IMR-90 (cell line): Measurements from ENCODE around the gene WHRN. TPM values are rescaled to one million over a fixed set of nuclear protein-coding genes. Genes with fewer than 3 reads are reported as not detected.

ENCODE experiments used
- ATAC-seq: fragments of 200-7000 bp; cut with Tn5 transposase; 2 replicates; pipeline ENCODE4 v1.9.1; 2020; ENCODE audit warnings: low read depth, mild to moderate bottlenecking, moderate library complexity
- BruUV-seq: library from RNA; stranded (reverse); fragments of 400-500 nt; replicated peaks from 2 replicates; lab custom pipeline; 2021; lab: Mats Ljungman, UMichigan
- CTCF ChIA-PET: fragments of 300-600 bp; formaldehyde crosslinking; extraction: SDS; loops from one replicate; lab custom pipeline; 2021; ENCODE audit warnings: antibody characterized with exemption; lab: Yijun Ruan, JAX
- POLR2A ChIA-PET: fragments of 300-600 bp; sonication (Branson Sonifier 250); formaldehyde crosslinking; loops from one replicate; lab custom pipeline; 2022; ENCODE audit warnings: antibody characterized with exemption; ENCODE audit not compliant: unreplicated experiment; lab: Charles Lee
- DNase-seq: peaks from one replicate; pipeline ENCODE4 v3.0.0; 2013
- H2AFZ ChIP-seq: replicated peaks from 2 replicates; pipeline ENCODE3; 2013; ENCODE audit warnings: low read length, mild to moderate bottlenecking; ENCODE audit not compliant: poor library complexity
- H2AK5ac ChIP-seq: 2 replicates; pipeline ENCODE4 v1.6.1; 2013; ENCODE audit warnings: low read depth, low read length, inconsistent platforms
- H2AK9ac ChIP-seq: replicated peaks from 2 replicates; pipeline ENCODE3; 2013; ENCODE audit warnings: mild to moderate bottlenecking, low read depth, low read length, moderate library complexity; ENCODE audit not compliant: poor library complexity
- H2BK120ac ChIP-seq: 2 replicates; pipeline ENCODE4 v1.6.1; 2013; ENCODE audit warnings: low read depth, low read length, inconsistent platforms
- H2BK15ac ChIP-seq: 3 replicates; pipeline ENCODE4 v1.6.1; 2013; ENCODE audit warnings: low read depth, low read length, inconsistent platforms
- H2BK20ac ChIP-seq: 2 replicates; pipeline ENCODE4 v1.6.1; 2013; ENCODE audit warnings: low read depth, mild to moderate bottlenecking, inconsistent platforms, low read length, moderate library complexity
- H2BK5ac ChIP-seq: 2 replicates; pipeline ENCODE4 v1.6.1; 2013; ENCODE audit warnings: mild to moderate bottlenecking, low read depth, low read length, inconsistent platforms; ENCODE audit not compliant: poor library complexity, severe bottlenecking
- H3K14ac ChIP-seq: replicated peaks from 2 replicates; pipeline ENCODE4 v1.6.1; 2013; ENCODE audit warnings: low read depth, low read length, inconsistent platforms
- H3K18ac ChIP-seq: 2 replicates; pipeline ENCODE4 v1.6.1; 2013; ENCODE audit warnings: low read depth, low read length, control low read depth
- H3K23ac ChIP-seq: 2 replicates; pipeline ENCODE4 v1.6.1; 2013; ENCODE audit warnings: low read depth, low read length, inconsistent platforms
- H3K27ac ChIP-seq: 2 replicates; pipeline ENCODE4 v1.5.1; 2013; ENCODE audit warnings: mild to moderate bottlenecking, control low read depth, low read length; ENCODE audit not compliant: insufficient read depth
- H3K27me3 ChIP-seq: 2 replicates; pipeline ENCODE4 v1.6.1; 2013; ENCODE audit warnings: low read length; ENCODE audit not compliant: control insufficient read depth, insufficient read depth
- H3K36me3 ChIP-seq: 2 replicates; pipeline ENCODE4 v1.6.1; 2013; ENCODE audit warnings: low read length, mixed read lengths; ENCODE audit not compliant: control insufficient read depth, insufficient read depth
- H3K4ac ChIP-seq: 2 replicates; pipeline ENCODE4 v1.6.1; 2013; ENCODE audit warnings: low read depth, low read length, inconsistent platforms
- H3K4me1 ChIP-seq: 2 replicates; pipeline ENCODE4 v1.6.1; 2013; ENCODE audit warnings: low read length, mixed read lengths; ENCODE audit not compliant: control insufficient read depth, insufficient read depth
- H3K4me2 ChIP-seq: 2 replicates; pipeline ENCODE4 v1.6.1; 2013; ENCODE audit warnings: low read depth, mild to moderate bottlenecking, control low read depth, low read length, moderate library complexity
- H3K4me3 ChIP-seq: 2 replicates; pipeline ENCODE4 v1.5.1; 2013; ENCODE audit warnings: low read depth, mild to moderate bottlenecking, control low read depth, low read length, moderate library complexity; ENCODE audit not compliant: insufficient read depth
- H3K56ac ChIP-seq: 2 replicates; pipeline ENCODE4 v1.6.1; 2013; ENCODE audit warnings: low read length, inconsistent platforms; ENCODE audit not compliant: insufficient read depth; ENCODE audit errors: extremely low read depth
- H3K79me1 ChIP-seq, 2 experiments: 2 replicates each; pipeline ENCODE4 v1.6.1; 2013; ENCODE audit warnings: low read length in 2 of 2, inconsistent platforms in 1 of 2, low read depth in 1 of 2
- H3K9ac ChIP-seq: 2 replicates; pipeline ENCODE4 v1.6.1; 2013; ENCODE audit warnings: low read depth, low read length, control low read depth
- H3K9me1 ChIP-seq: 2 replicates; pipeline ENCODE4 v1.6.1; 2013; ENCODE audit warnings: low read length, inconsistent platforms; ENCODE audit not compliant: insufficient read depth
- H3K9me3 ChIP-seq: 2 replicates; pipeline ENCODE4 v1.6.1; 2013; ENCODE audit warnings: low read length; ENCODE audit not compliant: control insufficient read depth, insufficient read depth
- H4K20me1 ChIP-seq: 2 replicates; pipeline ENCODE4 v1.6.1; 2013; ENCODE audit warnings: low read length, inconsistent platforms; ENCODE audit not compliant: insufficient read depth
- H4K5ac ChIP-seq: 2 replicates; pipeline ENCODE4 v1.6.1; 2013; ENCODE audit warnings: mild to moderate bottlenecking, low read depth, low read length, control low read depth
- H4K8ac ChIP-seq, 2 experiments: 2 replicates each; pipeline ENCODE4 v1.6.1; 2013; ENCODE audit warnings: low read depth in 2 of 2, low read length in 2 of 2, control low read depth in 1 of 2, inconsistent platforms in 1 of 2
- H4K91ac ChIP-seq: 2 replicates; pipeline ENCODE4 v1.6.1; 2013; ENCODE audit warnings: low read depth, low read length, inconsistent platforms; ENCODE audit not compliant: insufficient read depth
- BHLHE40 ChIP-seq: fragments of 150-350 bp; IDR thresholded peaks from 2 replicates; pipeline ENCODE4 v1.6.1; 2016; ENCODE audit warnings: mild to moderate bottlenecking, low read depth, low read length
- CEBPB ChIP-seq: IDR thresholded peaks from 2 replicates; pipeline ENCODE4 v1.6.1; 2012; ENCODE audit warnings: low read depth, low read length, improper control_type of control experiment
- MAZ ChIP-seq: IDR thresholded peaks from 2 replicates; pipeline ENCODE4 v1.6.1; 2012; ENCODE audit warnings: low read depth, mild to moderate bottlenecking, low read length, improper control_type of control experiment, moderate library complexity, borderline replicate concordance
- MXI1 ChIP-seq: IDR thresholded peaks from 2 replicates; pipeline ENCODE4 v1.6.1; 2012; ENCODE audit warnings: low read depth, mild to moderate bottlenecking, low read length, moderate library complexity, borderline replicate concordance
- POLR2A ChIP-seq: IDR thresholded peaks from 2 replicates; pipeline ENCODE4 v1.6.1; 2012; ENCODE audit warnings: mild to moderate bottlenecking, low read depth, low read length
- WGBS, 2 experiments: methylation state at CpG; one replicate each; pipeline versions ENCODE4 v1.1.5 to v1.1.7; 2013; ENCODE audit warnings: missing lambda C conversion rate in 2 of 2; ENCODE audit not compliant: insufficient read length in 1 of 2; ENCODE audit errors: extremely low coverage in 2 of 2; 5-methylcytosine and 5-hydroxymethylcytosine counted together
- dilution Hi-C: fragments of 300-500 bp; cut with HindIII; formaldehyde crosslinking; loops from one replicate; pipeline ENCODE4 v1.14.3; 2018; ENCODE audit warnings: low sequenced_read_pairs; ENCODE audit not compliant: unreplicated experiment
- in situ Hi-C: fragments of 300-500 bp; cut with MboI; formaldehyde crosslinking; loops from 3 replicates; pipeline ENCODE4 v1.14.3; 2019; ENCODE audit warnings: low sequenced_read_pairs, inconsistent platforms, mixed read lengths
- intact Hi-C: fragments of 100-400 bp; cut with micrococcal nuclease; formaldehyde crosslinking; loops from 2 replicates; pipeline ENCODE4 v1.10.0; 2022
- polyA plus RNA-seq, 3 experiments: library from polyadenylated mRNA; depleted of rRNA; stranded (reverse); fragments of >200 nt; gene quantifications; 2 replicates each; pipeline ENCODE4 v1.2.3, GENCODE V29; 2012; ENCODE audit warnings: low replicate concordance in 1 of 3
- total RNA-seq: library from RNA; depleted of rRNA; stranded (reverse); fragments of >200 nt; gene quantifications from 2 replicates; pipeline ENCODE4 v1.2.3, GENCODE V29; 2012
- TF ChIP-seq, protein P1 (sequence below): fragments of 150-350 bp; IDR thresholded peaks from 2 replicates; pipeline ENCODE4 v1.6.1; 2016; ENCODE audit warnings: low read depth, mild to moderate bottlenecking, low read length, moderate library complexity, borderline replicate concordance
- TF ChIP-seq, protein P2 (sequence below): fragments of 150-350 bp; IDR thresholded peaks from 2 replicates; pipeline ENCODE4 v1.6.1; 2017; ENCODE audit warnings: mild to moderate bottlenecking, antibody characterized with exemption, low read length, low read depth

WHRN gene
- total and polyA plus RNA-seq, 2 of the 4 experiments (the other 2 are of a cell fraction), result 0.18 to 2.6 TPM

DNA sequence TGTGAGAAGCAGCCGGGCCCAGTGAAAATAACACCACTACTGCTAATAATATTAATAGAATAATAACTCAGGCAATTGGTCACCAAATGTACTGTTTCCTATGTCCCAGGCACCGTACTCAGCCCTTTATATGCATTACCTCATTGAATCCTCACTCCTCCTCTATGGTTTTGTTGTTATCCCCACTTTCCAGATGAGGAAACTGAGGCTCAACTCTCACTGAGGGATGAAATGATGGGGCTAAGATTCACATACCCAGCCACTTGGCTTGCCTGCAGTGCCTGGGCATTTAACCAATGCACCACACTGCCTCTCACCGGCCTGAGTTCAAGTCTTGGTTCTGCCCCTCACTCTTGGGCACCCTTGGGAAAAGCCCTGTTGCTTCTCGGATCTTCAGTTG, 34.1 kb downstream of the WHRN start:
- peaks cover 2% of the 10 kb centered on the region; the same call in 1 of the 2 replicates for H3K27me3 ChIP-seq
- no peak overlapping the region for H4K91ac ChIP-seq
- H3K36me3 ChIP-seq, result no peaks in the 10 kb centered on the region; the same call in 1 of the 2 replicates
- H2BK120ac ChIP-seq, result no peak overlapping the region
- H4K5ac ChIP-seq, result no peak overlapping the region
- no peaks in the 10 kb centered on the region for H4K20me1 ChIP-seq
- no peak for ATAC-seq
- H4K8ac ChIP-seq, result no peak overlapping the region
- in situ Hi-C loops (no loop called here), dilution Hi-C loops (no loop called here), intact Hi-C loops (no loop called here)
- H2BK15ac ChIP-seq, result no peak overlapping the region
- H2BK5ac ChIP-seq, result no peak overlapping the region
- H2AK5ac ChIP-seq, result no peak overlapping the region
- H3K4me3 ChIP-seq, result no peak overlapping the region
- 100% methylated on average over 2 of the region's 4 CpGs; no CpG with 5 or more reads in 1 of the 2 experiments for WGBS, 2 experiments
- no peak overlapping the region for H3K23ac ChIP-seq
- H2AFZ ChIP-seq, result no peak overlapping the region
- no peak overlapping the region for H3K14ac ChIP-seq
- no peaks in the 10 kb centered on the region; the same call in 1 of the 2 replicates for H3K9me1 ChIP-seq
- H3K79me1 ChIP-seq, result no peaks in the 10 kb centered on the region; a peak in 1 of 4 replicates
- BruUV-seq, result no TSS peak
- H3K9ac ChIP-seq, result no peak overlapping the region
- no peak overlapping the region for H3K18ac ChIP-seq
- H3K27ac ChIP-seq, result no peak overlapping the region
- no peak for DNase-seq
- H3K4ac ChIP-seq, result no peak overlapping the region
- POLR2A ChIA-PET, result no interaction called here
- no peak for TF ChIP-seq MAZ
- TF ChIP-seq, protein P1, sequence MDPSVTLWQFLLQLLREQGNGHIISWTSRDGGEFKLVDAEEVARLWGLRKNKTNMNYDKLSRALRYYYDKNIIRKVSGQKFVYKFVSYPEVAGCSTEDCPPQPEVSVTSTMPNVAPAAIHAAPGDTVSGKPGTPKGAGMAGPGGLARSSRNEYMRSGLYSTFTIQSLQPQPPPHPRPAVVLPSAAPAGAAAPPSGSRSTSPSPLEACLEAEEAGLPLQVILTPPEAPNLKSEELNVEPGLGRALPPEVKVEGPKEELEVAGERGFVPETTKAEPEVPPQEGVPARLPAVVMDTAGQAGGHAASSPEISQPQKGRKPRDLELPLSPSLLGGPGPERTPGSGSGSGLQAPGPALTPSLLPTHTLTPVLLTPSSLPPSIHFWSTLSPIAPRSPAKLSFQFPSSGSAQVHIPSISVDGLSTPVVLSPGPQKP, result no peak
- no peak for TF ChIP-seq CEBPB
- TF ChIP-seq, protein P2, sequence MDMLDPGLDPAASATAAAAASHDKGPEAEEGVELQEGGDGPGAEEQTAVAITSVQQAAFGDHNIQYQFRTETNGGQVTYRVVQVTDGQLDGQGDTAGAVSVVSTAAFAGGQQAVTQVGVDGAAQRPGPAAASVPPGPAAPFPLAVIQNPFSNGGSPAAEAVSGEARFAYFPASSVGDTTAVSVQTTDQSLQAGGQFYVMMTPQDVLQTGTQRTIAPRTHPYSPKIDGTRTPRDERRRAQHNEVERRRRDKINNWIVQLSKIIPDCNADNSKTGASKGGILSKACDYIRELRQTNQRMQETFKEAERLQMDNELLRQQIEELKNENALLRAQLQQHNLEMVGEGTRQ, result no peak
- TF ChIP-seq POLR2A, result no peak
- TF ChIP-seq BHLHE40, result no peak
- TF ChIP-seq MXI1, result no peak
- CTCF ChIA-PET, result no interaction called here
- H3K4me2 ChIP-seq, result no peak overlapping the region
- peaks cover 6% of the 10 kb centered on the region for H3K9me3 ChIP-seq
- H2BK20ac ChIP-seq, result no peak overlapping the region
- no peak overlapping the region for H2AK9ac ChIP-seq
- no peak overlapping the region for H3K56ac ChIP-seq
- no peaks in the 10 kb centered on the region; the same call in 1 of the 2 replicates for H3K4me1 ChIP-seq
